ENCODE measurements around the gene HECW1.
"Not testable (repeated sequence)": the region's sequence is repeated elsewhere in the genome, so short reads cannot be mapped to it uniquely, and the experiment has no call there.

The HECW1 gene

DNA sequence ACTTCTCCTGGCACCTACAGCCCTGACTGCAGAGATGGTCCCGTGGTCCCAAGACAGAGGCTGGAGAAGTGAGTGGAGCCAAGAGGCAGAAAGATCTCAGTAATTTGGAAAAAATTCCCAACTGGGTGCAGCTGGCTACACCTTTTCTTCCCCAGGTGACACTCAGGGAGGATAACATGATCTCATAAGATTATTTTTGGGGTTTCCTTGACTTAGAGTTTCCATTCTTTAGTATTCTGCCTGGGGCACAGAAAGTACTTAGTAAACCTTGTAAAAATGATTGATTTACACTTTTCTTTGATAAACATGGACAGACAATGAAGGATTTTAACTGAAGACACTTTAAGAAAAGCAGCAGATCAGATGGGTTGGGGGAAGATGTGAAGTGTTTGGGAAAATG is 38.6 kb downstream of the HECW1 start:
- DNase-seq: no peak

DNA sequence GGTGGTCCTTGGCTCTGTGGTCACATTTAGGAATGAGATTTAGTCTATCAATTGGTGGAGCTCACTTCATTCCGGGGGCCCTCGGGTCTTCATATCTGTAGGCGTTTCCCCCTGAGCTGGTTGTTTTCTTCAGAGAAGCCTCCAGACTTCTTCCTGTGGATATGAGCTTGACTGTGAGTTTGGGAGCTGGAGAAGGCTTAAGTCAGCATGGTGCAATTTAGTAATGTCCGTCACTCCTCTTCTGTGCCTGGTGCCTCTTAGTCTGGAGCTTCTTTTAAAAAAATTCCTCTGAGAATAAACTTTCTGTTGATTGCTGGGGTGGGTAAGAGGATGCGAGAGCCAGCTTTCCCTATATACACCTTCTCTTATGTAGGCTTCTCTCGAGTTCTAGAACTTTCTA is 40.2 kb downstream of the HECW1 start:
- no peak for DNase-seq

GRCh38 chr7:43155636-43156035 is 43.2 kb downstream of the HECW1 start:
- DNase-seq: no peak

DNA sequence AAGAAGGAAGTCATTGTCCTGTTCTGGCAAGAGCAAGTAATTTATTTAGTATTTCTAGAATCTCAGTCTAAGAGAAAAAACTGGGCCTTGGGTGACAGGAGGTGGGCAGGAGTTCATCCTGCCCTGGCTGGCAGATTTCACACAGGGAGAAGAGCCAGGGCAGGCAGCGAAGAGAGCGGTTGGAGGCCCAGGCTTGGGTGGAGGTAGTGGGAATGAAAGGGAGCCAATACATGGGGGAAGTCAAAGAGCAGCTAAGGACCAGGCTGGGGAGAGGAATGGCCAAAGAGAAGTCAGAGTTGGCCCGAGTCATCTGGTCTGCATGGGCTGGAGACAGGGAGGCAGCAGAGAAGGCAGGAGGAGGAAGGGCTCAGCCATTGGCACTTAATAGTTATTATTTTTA is 51.4 kb downstream of the HECW1 start:
- DNase-seq: no peak

GRCh38 chr7:43164757-43165156 is 52.3 kb downstream of the HECW1 start:
- no peak for DNase-seq

- no peak for DNase-seq
Measured at GRCh38 chr7:43166686-43167085, 54.2 kb downstream of the HECW1 start.

GRCh38 chr7:43169076-43169475 is 56.6 kb downstream of the HECW1 start:
- DNase-seq: no peak

- DNase-seq: no peak
Measured at GRCh38 chr7:43170571-43170970, 58.1 kb downstream of the HECW1 start.

- DNase-seq: no peak
Measured at GRCh38 chr7:43175570-43176200, 63.2 kb downstream of the HECW1 start.

DNA sequence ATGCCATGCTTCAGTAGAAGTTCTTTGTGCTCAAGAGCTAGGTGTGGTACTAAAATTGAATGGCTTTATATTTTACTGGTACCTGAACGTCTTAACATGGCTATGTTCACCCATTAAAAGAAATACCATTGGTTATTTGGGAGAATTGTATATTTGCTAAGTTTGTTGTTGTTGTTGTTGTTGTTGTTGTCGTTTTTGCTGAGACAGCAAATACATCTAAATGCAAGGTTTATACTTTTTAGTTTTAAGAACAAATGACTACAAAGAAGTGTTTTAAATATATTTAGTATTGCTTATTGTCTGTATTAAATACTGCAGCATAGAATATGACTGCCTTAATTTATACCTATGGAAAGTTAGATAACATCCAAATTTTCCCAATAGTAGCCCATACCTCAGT is 66.9 kb downstream of the HECW1 start:
- no peak for DNase-seq

DNA sequence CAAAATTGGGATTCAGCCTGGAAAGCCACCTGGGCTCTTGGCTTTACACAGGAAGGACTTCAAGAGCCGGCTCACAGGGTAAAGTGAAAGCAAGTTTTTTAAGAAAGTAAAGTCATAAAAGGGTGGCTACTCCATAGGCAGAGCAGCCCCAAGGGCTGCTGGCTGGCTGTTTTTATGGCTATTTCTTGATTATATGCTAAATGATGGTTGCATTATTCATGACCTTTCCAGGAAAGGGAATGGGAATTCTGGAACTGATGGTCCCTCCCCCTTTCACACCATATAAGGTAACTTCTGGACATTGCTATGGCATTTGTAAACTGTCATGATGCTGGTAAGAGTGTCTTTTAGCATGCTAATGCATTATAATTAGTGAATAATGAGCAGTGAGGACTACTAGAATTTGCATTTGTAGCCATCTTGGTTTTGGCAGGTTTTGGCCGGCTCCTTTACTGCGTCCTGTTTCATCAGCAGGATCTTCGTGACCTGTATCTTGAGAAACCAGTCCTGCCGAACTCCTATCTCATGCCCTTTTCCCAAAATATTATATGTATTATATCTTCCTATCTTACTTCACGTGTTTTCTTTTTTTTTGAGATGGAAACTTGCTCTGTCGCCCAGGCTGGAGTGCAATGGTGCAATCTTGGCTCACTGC is 80.5 kb downstream of the HECW1 start:
- DNase-seq: no peak

DNA sequence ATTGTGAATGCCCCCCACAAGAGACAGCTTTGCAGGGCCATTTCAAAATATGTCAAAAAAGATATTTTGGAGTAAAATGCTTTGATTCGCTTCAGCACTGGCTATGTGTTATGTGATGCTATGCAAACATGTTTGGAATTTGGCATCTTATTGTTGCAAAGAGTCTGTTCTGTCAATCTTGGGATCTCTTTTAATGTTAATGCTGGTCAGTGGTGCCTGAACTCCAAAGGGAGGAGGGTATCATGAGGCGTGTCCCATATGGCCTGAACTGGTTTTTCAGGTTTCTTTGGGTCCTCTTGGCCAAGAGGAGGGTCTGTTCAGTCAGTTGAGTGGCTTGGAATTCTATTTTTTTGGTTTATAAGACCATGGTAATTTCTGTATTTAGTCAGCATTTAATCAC is 81.4 kb downstream of the HECW1 start:
- no peak for DNase-seq

DNA sequence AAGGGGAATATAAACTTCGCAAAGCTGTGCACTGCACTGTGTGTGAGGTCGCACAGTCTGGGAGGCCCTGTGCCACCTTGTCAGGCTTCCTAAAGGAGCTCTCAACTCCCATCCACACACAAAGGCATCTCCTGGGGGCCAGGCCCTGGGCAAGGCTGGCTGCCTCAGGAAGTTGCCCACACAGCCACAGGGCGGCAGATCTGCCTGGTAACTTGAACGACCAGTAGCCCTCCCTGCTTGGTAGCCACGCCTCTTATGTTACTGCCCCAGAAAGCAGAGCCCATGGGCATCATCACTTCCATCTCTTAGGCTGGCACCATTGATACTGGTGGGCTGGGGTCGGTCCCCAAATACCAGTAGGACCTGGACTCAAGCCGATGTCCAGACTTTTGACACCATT is 82.8 kb downstream of the HECW1 start:
- DNase-seq: no peak

DNA sequence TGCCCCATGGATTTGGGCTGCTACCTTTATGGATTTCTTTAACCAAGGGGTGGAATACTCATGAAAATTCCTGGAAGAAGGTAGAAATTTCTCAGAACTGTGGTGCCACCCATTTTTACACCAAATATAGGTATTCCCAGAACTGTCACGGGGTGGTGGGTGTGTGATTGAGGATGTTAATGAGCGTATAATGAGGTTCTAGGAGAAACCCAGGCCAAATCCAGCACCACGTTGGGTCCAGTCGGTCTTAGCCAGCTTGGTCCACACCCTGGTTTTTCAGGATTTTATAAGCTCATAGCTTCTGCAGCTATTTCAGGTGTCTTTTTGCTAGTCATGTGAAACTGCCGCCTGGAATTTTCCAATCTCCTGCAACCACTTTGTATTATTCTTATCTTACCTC is 83.3 kb downstream of the HECW1 start:
- DNase-seq: no peak

DNA sequence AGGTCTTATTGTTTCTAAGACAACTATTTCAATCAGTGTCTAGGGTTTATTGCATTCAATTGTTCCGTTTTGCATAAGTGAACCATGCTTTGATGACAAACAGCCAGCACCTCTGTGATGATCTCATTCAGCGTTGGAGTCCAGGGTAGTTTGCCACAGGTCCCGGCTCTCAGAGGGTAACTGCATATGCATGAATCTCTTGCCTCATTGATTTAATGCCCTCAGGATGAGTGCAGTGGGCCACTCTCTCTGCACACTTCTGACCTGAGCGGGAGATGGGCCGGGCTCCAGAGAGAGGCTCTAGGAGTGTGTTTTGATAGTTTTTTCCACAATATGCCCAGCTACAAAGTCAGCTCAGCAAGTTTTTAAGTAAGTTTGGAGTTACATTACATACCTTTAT is 83.9 kb downstream of the HECW1 start:
- peak; percentile 5 for DNase-seq

DNA sequence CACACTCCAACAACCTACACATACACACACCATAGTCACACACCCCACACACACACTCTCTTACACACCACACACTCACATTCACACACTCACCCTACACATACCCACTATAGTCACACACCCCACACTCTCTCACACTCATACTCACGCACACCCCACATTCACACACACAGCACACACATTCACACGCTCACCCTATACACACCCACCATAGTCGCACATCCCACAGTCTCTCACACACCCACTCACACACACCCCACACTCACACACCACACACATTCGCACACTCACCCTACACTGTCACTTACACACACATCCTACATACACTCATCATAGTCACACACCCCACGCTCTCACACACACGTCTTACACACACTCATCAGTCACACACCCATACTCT is 85.6 kb downstream of the HECW1 start:
- DNase-seq: peak; percentile 13

GRCh38 chr7:43198599-43199090 is 86.2 kb downstream of the HECW1 start:
- no peak for DNase-seq

DNA sequence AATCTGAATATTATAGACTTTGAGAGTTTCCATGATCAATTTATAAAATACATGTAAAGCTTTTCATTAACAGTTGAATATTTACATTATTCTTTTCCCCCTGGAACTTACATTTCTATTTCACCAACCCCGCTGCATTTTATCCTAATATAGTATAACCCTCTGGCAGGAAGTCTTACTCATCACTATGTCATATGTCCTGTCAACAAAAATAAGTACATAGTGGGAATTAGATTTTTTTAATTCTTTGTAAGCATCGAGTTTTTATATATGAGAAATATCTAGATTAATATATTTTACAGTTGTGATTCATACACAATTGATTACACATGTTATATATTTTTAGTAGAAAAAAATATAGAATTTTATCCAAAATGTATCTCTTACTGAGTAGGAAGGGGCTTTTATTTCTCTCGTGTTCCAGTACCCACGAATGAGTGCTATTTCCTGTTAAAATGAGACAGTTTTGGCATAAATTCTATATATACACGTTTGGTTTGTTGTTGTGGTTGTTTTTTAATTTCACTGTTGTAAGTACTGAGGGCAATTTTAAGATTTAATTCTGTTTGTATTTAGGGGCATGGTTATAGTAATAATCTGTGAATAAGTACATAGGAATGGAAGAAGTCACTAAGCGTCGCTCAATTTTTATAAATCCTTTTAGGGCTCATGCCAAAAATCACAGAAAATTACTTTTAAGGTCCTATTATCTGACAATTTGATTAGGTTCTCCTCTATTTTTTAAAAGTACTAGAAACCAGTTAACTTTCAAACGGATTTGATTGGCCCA is 87.1 kb downstream of the HECW1 start:
- no peak for DNase-seq

GRCh38 chr7:43201912-43202311 is 89.5 kb downstream of the HECW1 start:
- DNase-seq: no peak

GRCh38 chr7:43204081-43204480 is 91.6 kb downstream of the HECW1 start:
- no peak for DNase-seq

- DNase-seq: no peak
Measured at GRCh38 chr7:43205171-43205795, 92.8 kb downstream of the HECW1 start.

GRCh38 chr7:43208242-43208641 is 95.8 kb downstream of the HECW1 start:
- DNase-seq: no peak

- not testable (repeated sequence) for DNase-seq
Measured at GRCh38 chr7:43210539-43210938, 98.1 kb downstream of the HECW1 start.

- DNase-seq: no peak
Measured at GRCh38 chr7:43211286-43211685, 98.8 kb downstream of the HECW1 start.
